Transverse colon (tissue), 4 donors: Measurements from ENCODE around the gene POR. TPM values are rescaled to one million over a fixed set of nuclear protein-coding genes. Genes with fewer than 3 reads are reported as not detected.

Source experiments
- DNase-seq: peaks from one replicate; pipeline ENCODE4 v3.0.0-alpha.2; 2019
- H3K27ac ChIP-seq, 4 donors: fragments of 200-600 bp; sonication (generic); 2 replicates each; pipeline ENCODE4 v1.5.1; 2016 to 2018; ENCODE audit warnings: inconsistent platforms in 4 of 4
- H3K27me3 ChIP-seq: fragments of 200-600 bp; sonication (generic); 2 replicates; pipeline ENCODE4 v1.5.1; 2017; ENCODE audit warnings: inconsistent platforms
- H3K36me3 ChIP-seq, 4 donors: fragments of 200-600 bp; sonication (generic); 2 replicates each; pipeline ENCODE4 v1.5.1; 2017 to 2019; ENCODE audit warnings: inconsistent platforms in 4 of 4
- H3K4me1 ChIP-seq, 4 donors: fragments of 200-600 bp; sonication (generic); 2 replicates each; pipeline ENCODE4 v1.5.1; 2017 to 2020; ENCODE audit warnings: inconsistent platforms in 4 of 4
- H3K4me3 ChIP-seq, 4 donors: fragments of 200-600 bp; sonication (generic); 1 replicate in 1 of 4; 2 replicates in 3 of 4; pipeline versions ENCODE4 v1.5.1 to v1.6.1; 2017 to 2019; ENCODE audit warnings: inconsistent platforms in 4 of 4
- H3K9me3 ChIP-seq, 2 donors: fragments of 200-600 bp; sonication (generic); 2 replicates each; pipeline ENCODE4 v1.5.1; 2017 to 2019; ENCODE audit warnings: inconsistent platforms in 2 of 2
- EP300 ChIP-seq: sonication (generic); formaldehyde crosslinking; IDR thresholded peaks from one replicate; pipeline ENCODE4 v1.6.1; 2017; ENCODE audit warnings: antibody characterized with exemption, low read depth
- POLR2A ChIP-seq: fragments of 450-650 bp; IDR thresholded peaks from one replicate; pipeline ENCODE4 v1.6.1; 2016; ENCODE audit warnings: antibody characterized with exemption, mild to moderate bottlenecking, moderate library complexity
- POLR2AphosphoS5 ChIP-seq, 3 donors: sonication (generic); formaldehyde crosslinking; IDR thresholded peaks; one replicate each; pipeline ENCODE4 v1.6.1; 2016; ENCODE audit warnings: antibody characterized with exemption in 3 of 3
- WGBS, 2 donors: methylation state at CpG; one replicate each; pipeline ENCODE4 v1.1.5; 2018; ENCODE audit warnings: low coverage in 1 of 2; 5-methylcytosine and 5-hydroxymethylcytosine counted together
- in situ Hi-C, 4 donors: fragments of 200-750 bp; cut with MboI; loops; one replicate each; pipeline versions ENCODE4 v1.15.0 to v1.15.1; 2017; ENCODE audit warnings: low sequenced_read_pairs in 3 of 4, low pct_ligation_motif_present in 1 of 4, low pct_unique_long_range_greater_than_20kb in 1 of 4
- intact Hi-C: fragments of 100-400 bp; cut with DNase I; formaldehyde crosslinking; loops from one replicate; pipeline ENCODE4 v1.15.1; 2023; ENCODE audit warnings: low total_unique reads
- total RNA-seq, 4 donors: library from RNA; depleted of rRNA; stranded (reverse); fragments of >200 nt; gene quantifications; one replicate each; pipeline ENCODE4 v1.1.0, GENCODE V29; 2016
- TF ChIP-seq, protein P1 (sequence below), 5 experiments: fragments of 200-600 bp in 3 of 5; fragments of 450-650 bp in 2 of 5; sonication (generic) in 3 of 5; IDR thresholded peaks; 1 replicate in 2 of 5; 2 replicates in 3 of 5; pipeline ENCODE4 v1.5.1; 2016 to 2017; ENCODE audit warnings: antibody characterized with exemption in 5 of 5, inconsistent platforms in 3 of 5, mild to moderate bottlenecking in 2 of 5, moderate library complexity in 1 of 5

POR gene
- total RNA-seq, 4 donors from 2014 or later: 95.9 to 200 (median 149) TPM

DNA sequence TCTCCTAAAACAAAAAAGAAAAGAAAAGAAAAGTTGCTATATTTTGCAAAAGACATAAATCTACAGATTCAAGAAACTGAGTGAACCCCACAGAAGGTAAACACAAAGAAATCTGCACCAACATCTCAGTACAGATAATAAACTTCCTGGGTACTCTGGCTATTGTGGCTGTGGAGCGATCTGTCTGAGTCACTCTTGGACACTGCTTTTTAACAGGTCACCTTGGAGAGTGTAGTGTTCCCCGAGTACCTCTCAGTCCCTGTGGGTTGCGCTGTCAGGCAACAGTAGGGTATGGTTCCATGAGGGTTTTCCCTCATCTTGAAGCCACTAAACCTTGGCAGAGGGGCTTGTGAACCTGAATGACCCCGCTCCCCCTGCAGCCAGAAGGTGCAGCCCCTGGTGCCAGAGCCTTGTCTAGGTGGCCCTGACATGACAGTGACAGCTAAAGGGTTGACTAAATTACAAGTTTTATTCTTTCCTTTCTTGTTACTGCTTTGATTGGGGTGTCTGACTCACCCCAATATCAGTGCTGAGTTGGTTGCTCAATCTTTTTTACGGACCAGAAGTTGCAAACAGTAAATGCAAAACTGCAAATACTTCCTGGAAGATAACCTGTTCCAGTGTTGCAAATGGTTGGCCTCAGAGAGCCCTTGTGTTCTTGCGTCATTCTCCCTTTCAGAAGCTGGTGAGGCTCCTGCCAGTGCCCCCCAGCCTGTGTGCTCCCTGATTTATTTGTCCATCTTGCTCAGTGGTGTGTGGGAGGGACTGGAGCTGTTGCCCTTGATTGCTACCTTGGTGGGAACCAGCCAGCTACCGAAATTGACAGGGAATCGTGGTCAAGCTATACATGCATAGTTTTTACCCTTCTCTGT lies 30.6 kb downstream of the POR start:
- in situ Hi-C loops: no loop called here
- no peak for DNase-seq
- WGBS, 2 donors: 74 to 80% methylated on average over 4 to 8 of the region's 8 CpGs
- intact Hi-C loops: no loop called here
- Histone ChIP-seq H3K27ac (no peak overlapping the region), H3K4me1 (peaks cover 0 to 7% (median 0%) of the 10 kb centered on the region in 4 donors), H3K4me3 (no peak overlapping the region), H3K27me3 (no peaks in the 10 kb centered on the region), H3K36me3 (no peaks in the 10 kb centered on the region), H3K9me3 (no peaks in the 10 kb centered on the region)
- TF ChIP-seq POLR2A (no peak), EP300 (no peak), POLR2AphosphoS5 (IDR thresholded peaks at IDR 0.05) (no peak)
- TF ChIP-seq, protein P1, sequence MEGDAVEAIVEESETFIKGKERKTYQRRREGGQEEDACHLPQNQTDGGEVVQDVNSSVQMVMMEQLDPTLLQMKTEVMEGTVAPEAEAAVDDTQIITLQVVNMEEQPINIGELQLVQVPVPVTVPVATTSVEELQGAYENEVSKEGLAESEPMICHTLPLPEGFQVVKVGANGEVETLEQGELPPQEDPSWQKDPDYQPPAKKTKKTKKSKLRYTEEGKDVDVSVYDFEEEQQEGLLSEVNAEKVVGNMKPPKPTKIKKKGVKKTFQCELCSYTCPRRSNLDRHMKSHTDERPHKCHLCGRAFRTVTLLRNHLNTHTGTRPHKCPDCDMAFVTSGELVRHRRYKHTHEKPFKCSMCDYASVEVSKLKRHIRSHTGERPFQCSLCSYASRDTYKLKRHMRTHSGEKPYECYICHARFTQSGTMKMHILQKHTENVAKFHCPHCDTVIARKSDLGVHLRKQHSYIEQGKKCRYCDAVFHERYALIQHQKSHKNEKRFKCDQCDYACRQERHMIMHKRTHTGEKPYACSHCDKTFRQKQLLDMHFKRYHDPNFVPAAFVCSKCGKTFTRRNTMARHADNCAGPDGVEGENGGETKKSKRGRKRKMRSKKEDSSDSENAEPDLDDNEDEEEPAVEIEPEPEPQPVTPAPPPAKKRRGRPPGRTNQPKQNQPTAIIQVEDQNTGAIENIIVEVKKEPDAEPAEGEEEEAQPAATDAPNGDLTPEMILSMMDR (IDR thresholded peaks at IDR 0.05): no peak

DNA sequence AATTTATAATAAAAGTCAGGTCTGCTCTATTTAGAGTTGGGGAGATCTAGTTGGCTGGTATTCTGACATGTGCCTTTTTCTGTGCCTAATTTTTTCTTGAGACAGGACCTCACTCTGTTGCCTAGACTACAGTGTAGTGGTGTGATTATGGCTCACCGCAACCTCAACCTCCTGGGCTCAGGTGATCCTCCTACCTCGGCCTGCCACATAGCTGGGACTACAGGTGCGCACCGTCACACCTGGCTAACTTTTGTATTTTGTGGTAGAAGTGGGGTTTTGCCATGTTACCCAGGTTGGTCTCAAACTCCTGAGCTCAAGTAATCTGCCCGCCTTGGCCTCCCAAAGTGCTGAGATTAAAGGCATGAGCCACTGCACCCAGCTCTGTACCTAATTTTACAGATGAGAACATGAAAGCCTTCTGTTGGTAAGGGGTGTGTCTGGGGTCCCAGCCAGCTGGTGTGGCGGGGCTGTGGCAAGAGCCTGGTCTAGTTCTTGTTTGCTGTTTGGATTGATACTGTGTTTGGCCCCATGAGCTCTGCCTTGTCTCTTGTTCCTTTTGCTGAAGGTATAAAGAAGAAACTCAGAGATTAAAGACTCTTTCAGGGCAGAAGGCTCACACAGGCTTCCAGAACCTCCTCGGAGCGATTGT lies 31.4 kb downstream of the POR start:
- TF ChIP-seq POLR2A: no peak
- no peak for TF ChIP-seq POLR2AphosphoS5 (IDR thresholded peaks at IDR 0.05)
- TF ChIP-seq, protein P1 (IDR thresholded peaks at IDR 0.05): no peak
- in situ Hi-C loops: no loop called here
- Histone ChIP-seq H3K4me3 (no peak overlapping the region), H3K27ac (no peak overlapping the region), H3K9me3 (no peaks in the 10 kb centered on the region), H3K36me3 (no peaks in the 10 kb centered on the region), H3K4me1 (peaks cover 0 to 7% (median 0%) of the 10 kb centered on the region in 4 donors), H3K27me3 (no peaks in the 10 kb centered on the region)
- WGBS, 2 donors: 60 to 81% methylated on average over 3 to 8 of the region's 8 CpGs
- intact Hi-C loops: no loop called here
- DNase-seq: no peak

DNA sequence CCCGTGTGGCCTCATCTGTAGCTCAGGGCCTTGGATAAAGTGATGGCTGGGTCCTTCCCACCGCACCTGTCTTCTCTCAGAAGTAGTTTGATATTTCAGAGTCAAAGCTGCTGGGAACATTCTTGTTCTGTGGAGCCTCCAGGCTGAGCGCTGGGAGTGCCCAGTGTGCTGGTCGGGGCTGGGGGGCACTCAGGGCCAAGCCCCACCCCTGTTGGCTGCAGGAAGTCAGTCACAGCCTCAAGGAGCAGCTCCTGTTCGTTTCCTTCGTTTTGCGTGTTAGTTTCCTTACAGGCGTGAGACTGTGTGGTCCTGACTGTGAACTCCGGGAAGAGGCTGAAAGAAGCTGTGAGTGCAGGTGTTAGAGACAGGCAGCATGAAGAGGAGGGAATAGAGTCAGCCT lies 33.2 kb downstream of the POR start:
- H3K4me3 ChIP-seq: no peak overlapping the region
- no peaks in the 10 kb centered on the region for H3K36me3 ChIP-seq
- no peak for DNase-seq
- H3K27ac ChIP-seq: no peak overlapping the region
- H3K27me3 ChIP-seq: no peaks in the 10 kb centered on the region
- TF ChIP-seq, protein P1 (IDR thresholded peaks at IDR 0.05): no peak
- TF ChIP-seq POLR2AphosphoS5 (IDR thresholded peaks at IDR 0.05) (no peak), EP300 (no peak), POLR2A (no peak)
- peaks cover 0 to 7% (median 0%) of the 10 kb centered on the region in 4 donors for H3K4me1 ChIP-seq
- intact Hi-C loops: no loop called here
- H3K9me3 ChIP-seq: no peaks in the 10 kb centered on the region
- WGBS, 2 donors: 84% methylated on average over 9 of the region's 9 CpGs; no CpG with 5 or more reads in 1 of the 2 donors
- in situ Hi-C loops: no loop called here

DNA sequence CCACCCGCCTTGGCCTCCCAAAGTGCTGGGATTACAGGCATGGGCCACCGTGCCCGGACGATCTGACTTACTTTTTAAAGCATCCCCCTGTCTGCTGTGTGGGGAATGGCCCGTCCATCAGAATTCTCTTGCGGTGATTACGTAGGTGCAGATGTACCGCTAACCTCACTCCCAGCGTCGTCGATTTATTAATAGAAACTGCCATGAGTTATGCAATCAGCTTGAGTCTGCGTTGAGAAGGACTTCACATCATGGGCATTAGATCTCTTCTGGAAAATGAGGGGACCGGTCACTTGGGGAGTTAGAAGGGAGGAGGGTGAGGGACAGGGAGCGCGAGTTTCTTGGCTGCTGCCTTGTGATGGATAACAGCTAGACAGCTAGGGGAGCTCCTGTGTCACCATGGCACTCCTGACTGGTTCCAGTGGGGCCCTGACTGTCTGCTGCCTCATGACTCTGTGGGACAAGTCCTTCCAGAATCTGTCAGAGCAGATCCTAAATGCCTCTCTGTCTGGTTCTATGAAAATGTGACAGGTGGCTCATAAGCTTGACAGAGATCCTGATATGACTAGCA lies 35.2 kb downstream of the POR start:
- peaks cover 0 to 7% (median 0%) of the 10 kb centered on the region in 4 donors for H3K4me1 ChIP-seq
- H3K36me3 ChIP-seq: peaks cover 0 to 9% (median 2%) of the 10 kb centered on the region in 4 donors
- no peaks in the 10 kb centered on the region for H3K27me3 ChIP-seq
- no peak overlapping the region for H3K27ac ChIP-seq
- H3K9me3 ChIP-seq: no peaks in the 10 kb centered on the region
- in situ Hi-C loops: no loop called here
- no peak for DNase-seq
- intact Hi-C loops: no loop called here
- TF ChIP-seq, protein P1 (IDR thresholded peaks at IDR 0.05): no peak
- no peak for TF ChIP-seq POLR2AphosphoS5 (IDR thresholded peaks at IDR 0.05)
- TF ChIP-seq EP300: no peak
- TF ChIP-seq POLR2A: no peak
- 95 to 100% methylated on average over 1 to 15 of the region's 15 CpGs for WGBS, 2 donors
- H3K4me3 ChIP-seq: no peak overlapping the region
